K562 (cell line): Measurements from ENCODE around the gene HPD. TPM values are rescaled to one million over a fixed set of nuclear protein-coding genes. Genes with fewer than 3 reads are reported as not detected.

Experiments
- ATAC-seq: fragments of 200-7000 bp; cut with Tn5 transposase; 3 replicates; pipeline ENCODE4 v1.9.1; 2020; ENCODE audit warnings: moderate library complexity
- BruUV-seq: library from RNA; stranded (reverse); fragments of 400-500 nt; replicated peaks from 2 replicates; lab custom pipeline; 2021; lab: Mats Ljungman, UMichigan
- CTCF ChIA-PET: fragments of 300-600 bp; formaldehyde crosslinking; extraction: SDS; loops from one replicate; lab custom pipeline; 2021; ENCODE audit warnings: low intra/inter-chr PET ratio; lab: Yijun Ruan, JAX
- POLR2A ChIA-PET: fragments of 300-600, 350-650 bp; sonication (Branson Sonifier 250); formaldehyde crosslinking; extraction: SDS; loops from one replicate; lab custom pipeline; 2021; ENCODE audit warnings: antibody characterized with exemption, inconsistent platforms; lab: Yijun Ruan, JAX
- DNase-seq, 4 experiments: peaks; one replicate each; pipeline versions ENCODE4 v3.0.0 to v3.0.0-alpha.2; 2011 to 2018; ENCODE audit warnings: low spot score in 3 of 4, mixed read lengths in 3 of 4; ENCODE audit errors: extremely low read depth in 1 of 4
- FAIRE-seq: peaks from 2 replicates; lab custom pipeline; 2011; peaks lifted over from hg19 to GRCh38; lab: Jason Lieb, UNC
- H2AFZ ChIP-seq: 2 replicates; pipeline ENCODE4 v1.6.0; 2011; ENCODE audit warnings: low read depth, low read length, control low read depth, inconsistent platforms
- H3K27ac ChIP-seq: fragments of 200-600 bp; 3 replicates; pipeline ENCODE4 v1.8.0; 2011; ENCODE audit warnings: low read depth, mild to moderate bottlenecking, control low read depth, inconsistent platforms, low read length, moderate library complexity, mixed read lengths; ENCODE audit errors: extremely low read depth
- H3K27me3 ChIP-seq, 2 experiments: fragments of 300-600 bp in 1 of 2; 2 replicates in 1 of 2; 3 replicates in 1 of 2; pipeline versions ENCODE4 v1.6.0 to v1.8.0; 2011; ENCODE audit warnings: inconsistent platforms in 2 of 2, low read length in 2 of 2, mild to moderate bottlenecking in 1 of 2, mixed read lengths in 1 of 2, moderate library complexity in 1 of 2; ENCODE audit not compliant: control insufficient read depth in 2 of 2, insufficient read depth in 2 of 2
- H3K36me3 ChIP-seq: fragments of 300-600 bp; 3 replicates; pipeline ENCODE4 v1.8.0; 2011; ENCODE audit warnings: mild to moderate bottlenecking, low read length, inconsistent platforms; ENCODE audit not compliant: control insufficient read depth, insufficient read depth
- H3K4me1 ChIP-seq, 2 experiments: fragments of 200-600 bp in 1 of 2; replicated peaks in 1 of 2; 2 replicates in 1 of 2; 3 replicates in 1 of 2; pipeline versions ENCODE4 v1.5.1 to v1.8.0; 2011; ENCODE audit warnings: inconsistent platforms in 2 of 2, low read length in 2 of 2, mild to moderate bottlenecking in 1 of 2, mixed read lengths in 1 of 2, moderate library complexity in 1 of 2; ENCODE audit not compliant: control insufficient read depth in 2 of 2, insufficient read depth in 2 of 2
- H3K4me2 ChIP-seq: 2 replicates; pipeline ENCODE4 v1.6.1; 2011; ENCODE audit warnings: low read length, control low read depth, inconsistent platforms, mixed read lengths; ENCODE audit not compliant: insufficient read depth
- H3K4me3 ChIP-seq: fragments of 200-600 bp; sonication (generic), shearing (Covaris generic); 2 replicates; pipeline ENCODE4 v1.5.1; 2016; ENCODE audit warnings: control low read depth, inconsistent platforms
- H3K79me2 ChIP-seq: fragments of 200-600 bp; 3 replicates; pipeline ENCODE4 v1.8.0; 2011; ENCODE audit warnings: low read length, inconsistent platforms; ENCODE audit not compliant: control insufficient read depth, insufficient read depth
- H3K9ac ChIP-seq, 2 experiments: 2 replicates each; pipeline versions ENCODE4 v1.6.0 to v1.6.1; 2011; ENCODE audit warnings: low read depth in 2 of 2, low read length in 2 of 2, control low read depth in 1 of 2, inconsistent platforms in 1 of 2, mild to moderate bottlenecking in 1 of 2, mixed read lengths in 1 of 2; ENCODE audit not compliant: insufficient read depth in 1 of 2
- H3K9me1 ChIP-seq: one replicate; pipeline ENCODE4 v1.6.0; 2011; ENCODE audit warnings: inconsistent platforms, mild to moderate bottlenecking, low read length, moderate library complexity; ENCODE audit not compliant: control insufficient read depth, insufficient read depth
- H3K9me3 ChIP-seq: replicated peaks from 2 replicates; pipeline ENCODE4 v1.5.1; 2011; ENCODE audit warnings: low read depth, low read length, inconsistent platforms; ENCODE audit not compliant: control insufficient read depth, insufficient read depth
- H4K20me1 ChIP-seq: replicated peaks from 2 replicates; pipeline ENCODE4 v1.6.1; 2011; ENCODE audit warnings: low read length, inconsistent platforms, mixed read lengths; ENCODE audit not compliant: control insufficient read depth, insufficient read depth
- CCAR2 ChIP-seq: fragments of 200-400 bp; formaldehyde crosslinking; IDR thresholded peaks from 2 replicates; pipeline ENCODE4 v1.6.1; 2017; ENCODE audit warnings: mild to moderate bottlenecking, low read depth, low read length
- CTBP1 ChIP-seq: fragments of 450-650 bp; IDR thresholded peaks from 2 replicates; pipeline ENCODE4 v1.6.1; 2016; ENCODE audit warnings: borderline replicate concordance
- NFRKB ChIP-seq: fragments of 450-650 bp; IDR thresholded peaks from 2 replicates; pipeline ENCODE4 v1.6.1; 2016; ENCODE audit warnings: low read depth
- NR1H2 ChIP-seq: sonication (generic); formaldehyde crosslinking; IDR thresholded peaks from 2 replicates; pipeline ENCODE4 v1.4.0; 2020; ENCODE audit warnings: mild to moderate bottlenecking, missing genetic modification reagents
- NR3C1 ChIP-seq: sonication (generic); formaldehyde crosslinking; IDR thresholded peaks from 2 replicates; pipeline ENCODE4 v1.8.1; 2022; ENCODE audit warnings: missing genetic modification reagents
- PKNOX1 ChIP-seq: fragments of 450-650 bp; IDR thresholded peaks from 2 replicates; pipeline ENCODE4 v1.6.1; 2016
- RNF219 ChIP-seq: fragments of 250-450 bp; sonication (Bioruptor Pico); IDR thresholded peaks from 2 replicates; pipeline ENCODE4 v1.5.0; 2022; ENCODE audit warnings: mild to moderate bottlenecking
- SNIP1 ChIP-seq: fragments of 450-650 bp; IDR thresholded peaks from 2 replicates; pipeline ENCODE4 v1.7.1; 2017; ENCODE audit warnings: low read depth, mild to moderate bottlenecking
- TARDBP ChIP-seq: fragments of 450-650 bp; IDR thresholded peaks from 2 replicates; pipeline ENCODE4 v1.6.1; 2016
- TFAP4 ChIP-seq: sonication (generic); formaldehyde crosslinking; IDR thresholded peaks from 2 replicates; pipeline ENCODE4 v1.8.0; 2022; ENCODE audit warnings: missing genetic modification reagents, mild to moderate bottlenecking, moderate library complexity, borderline replicate concordance
- TRIM28 ChIP-seq: fragments of 450-650 bp; IDR thresholded peaks from 2 replicates; pipeline ENCODE4 v1.6.1; 2017
- USF2 ChIP-seq: sonication (generic); formaldehyde crosslinking; IDR thresholded peaks from 2 replicates; pipeline ENCODE4 v1.5.0; 2020; ENCODE audit warnings: missing genetic modification reagents
- ZBTB33 ChIP-seq: sonication (generic); formaldehyde crosslinking; IDR thresholded peaks from 2 replicates; pipeline ENCODE4 v1.8.1; 2023; ENCODE audit warnings: mild to moderate bottlenecking, missing genetic modification reagents
- ZNF212 ChIP-seq: fragments of 450-650 bp; formaldehyde crosslinking; IDR thresholded peaks from 2 replicates; pipeline ENCODE4 v1.4.0; 2020; ENCODE audit warnings: mild to moderate bottlenecking
- ZNF311 ChIP-seq: fragments of 250-450 bp; sonication (Bioruptor Pico); IDR thresholded peaks from 2 replicates; pipeline ENCODE4 v1.4.0; 2020; ENCODE audit warnings: mild to moderate bottlenecking, moderate library complexity
- ZNF354B ChIP-seq: fragments of 250-450 bp; sonication (Bioruptor Pico); IDR thresholded peaks from 2 replicates; pipeline ENCODE4 v1.4.0; 2020
- WGBS: fragments of 100-300 bp; shearing (Covaris generic); methylation state at CpG from one replicate; pipeline ENCODE4 v1.1.6; 2016; ENCODE audit warnings: low coverage, mixed read lengths; ENCODE audit not compliant: insufficient coverage; ENCODE audit errors: missing lambda C conversion rate; 5-methylcytosine and 5-hydroxymethylcytosine counted together
- in situ Hi-C: fragments of 300-500 bp; cut with MboI; formaldehyde crosslinking; loops from 4 replicates; pipeline ENCODE4 v1.15.0; 2018; ENCODE audit warnings: inconsistent platforms, mixed read lengths
- intact Hi-C: fragments of 100-400 bp; cut with micrococcal nuclease; formaldehyde crosslinking; loops from 2 replicates; pipeline ENCODE4 v1.14.2; 2022
- polyA plus RNA-seq, 8 experiments: library from polyadenylated mRNA; depleted of rRNA in 4 of 8; stranded (reverse) in 5 of 8; unstranded in 3 of 8; fragments of >200 nt; fragmentation: Nextera tagmentation in 2 of 8; fragmentation: Illumina TruSeq in 1 of 8; extraction: Ambion mirVana in 2 of 8; extraction: Trizol in 1 of 8; gene quantifications; 2 replicates each; pipeline versions ENCODE4 v1.2.1 to v1.2.3, GENCODE V29; 2011 to 2014; ENCODE audit warnings: inconsistent platforms in 1 of 8, missing spikeins in 1 of 8
- total RNA-seq, 7 experiments: library from RNA; depleted of rRNA in 6 of 7; stranded (reverse); fragments of >200 nt in 6 of 7; fragmentation: Illumina TruSeq in 2 of 7; extraction: Trizol in 2 of 7; gene quantifications; 2 replicates each; pipeline versions ENCODE4 v1.2.1 to v1.2.3, GENCODE V29; 2011 to 2021; ENCODE audit warnings: low replicate concordance in 1 of 7

Gene HPD
- total and polyA plus RNA-seq, 9 of the 15 experiments (the other 6 are each of a cell fraction or from before 2014, with no cell fraction given): 0.06 to 0.29 (median 0.07) TPM; not detected in 4

GRCh38 chr12:121828306-121828705 lies 30.4 kb downstream of the HPD start:
- CTCF ChIA-PET: no interaction called here
- Histone ChIP-seq H3K27ac (no peak overlapping the region), H3K4me2 (no peak overlapping the region), H3K27me3 (no peaks in the 10 kb centered on the region), H3K9me3 (no peaks in the 10 kb centered on the region), H2AFZ (no peak overlapping the region), H3K9ac (no peak overlapping the region), H3K79me2 (no peaks in the 10 kb centered on the region), H3K4me1 (peaks cover 0 to 25% of the 10 kb centered on the region in 2 experiments; a peak in 2 of 5 replicates), H3K36me3 (peaks cover 79% of the 10 kb centered on the region), H3K4me3 (no peak overlapping the region), H3K9me1 (no peaks in the 10 kb centered on the region), H4K20me1 (no peaks in the 10 kb centered on the region; the same call in 1 of the 2 replicates)
- intact Hi-C loops (no loop called here), in situ Hi-C loops (loop anchor here (25.0 kb wide), 1 partner anchor 1559 kb away; the partner anchor contains the start of gene KMT5A)
- ATAC-seq (no peak), FAIRE-seq (no peak), DNase-seq (no peak)
- POLR2A ChIA-PET: interaction anchor here (1.0 to 3.3 kb wide), 4 partner anchors 9 to 26 kb away, joined by 4 to 21 read pairs (median 15); no protein-coding TSS in a partner anchor
- TF ChIP-seq TRIM28 (no peak), RNF219 (CRISPR knock-in tag) (no peak), ZNF354B (CRISPR knock-in tag) (no peak), TFAP4 (CRISPR knock-in tag) (no peak), SNIP1 (no peak), ZNF212 (no peak), CCAR2 (no peak), NR3C1 (CRISPR knock-in tag) (no peak), ZBTB33 (no peak), USF2 (CRISPR knock-in tag) (no peak), NFRKB (no peak), ZNF311 (CRISPR knock-in tag) (no peak), TARDBP (no peak), NR1H2 (no peak), CTBP1 (no peak), PKNOX1 (no peak)
- 90% methylated on average over 8 of the region's 8 CpGs for WGBS
- BruUV-seq: no TSS peak
